Suppressor macrophage treated with lipopolysaccharide for 4 hours (primary cell): ENCODE results near the gene SYT15B.
A peak's percentile ranks its signal among the peaks of the same experiment; 100 is the strongest.
"Not testable (repeated sequence)": the region's sequence is repeated elsewhere in the genome, so short reads cannot be mapped to it uniquely, and the experiment has no call there.

Experiments used
- DNase-seq: peaks from one replicate; pipeline ENCODE4 v3.0.0-alpha.2; 2020

Gene SYT15B

DNA sequence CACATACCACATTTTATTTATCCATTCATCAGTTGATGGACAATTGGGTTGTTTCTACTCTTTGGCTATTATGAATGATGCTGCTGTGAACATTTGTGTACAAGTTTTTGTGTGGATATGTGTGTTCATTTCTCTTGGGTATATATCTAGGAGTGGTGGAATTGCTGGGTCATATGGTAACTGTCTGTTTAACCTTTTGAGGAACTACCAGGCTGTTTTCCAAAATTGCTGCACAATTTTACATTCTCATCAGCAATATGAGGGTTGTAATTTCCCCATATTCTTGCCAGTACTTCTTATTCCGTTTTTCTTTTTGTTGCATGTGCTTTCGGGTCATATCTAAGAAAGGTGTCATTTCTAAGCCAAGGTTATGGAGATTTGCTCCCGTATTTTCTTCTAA is 38.3 kb downstream of the SYT15B start:
- DNase-seq, result not testable (repeated sequence)

DNA sequence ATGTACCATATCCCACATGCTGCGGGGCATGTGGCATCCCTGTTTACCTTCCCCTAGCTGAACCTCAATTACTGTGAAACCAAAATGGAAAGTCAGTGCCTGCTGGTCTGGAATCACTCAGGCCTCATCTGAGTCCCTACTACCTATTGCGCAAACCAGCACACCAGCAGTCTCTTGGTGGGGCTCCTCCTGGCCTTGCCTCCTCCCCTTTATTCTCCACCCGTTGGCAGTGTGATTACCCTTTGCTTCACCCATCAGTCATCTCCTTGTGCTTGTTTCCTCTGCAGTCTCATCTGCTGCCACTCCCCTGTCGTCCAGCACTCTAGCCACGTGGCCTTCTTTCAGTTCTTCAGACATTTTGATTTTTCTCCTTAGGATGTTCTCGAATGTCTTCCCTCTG is 39.3 kb downstream of the SYT15B start:
- peak; percentile 68 for DNase-seq

DNA sequence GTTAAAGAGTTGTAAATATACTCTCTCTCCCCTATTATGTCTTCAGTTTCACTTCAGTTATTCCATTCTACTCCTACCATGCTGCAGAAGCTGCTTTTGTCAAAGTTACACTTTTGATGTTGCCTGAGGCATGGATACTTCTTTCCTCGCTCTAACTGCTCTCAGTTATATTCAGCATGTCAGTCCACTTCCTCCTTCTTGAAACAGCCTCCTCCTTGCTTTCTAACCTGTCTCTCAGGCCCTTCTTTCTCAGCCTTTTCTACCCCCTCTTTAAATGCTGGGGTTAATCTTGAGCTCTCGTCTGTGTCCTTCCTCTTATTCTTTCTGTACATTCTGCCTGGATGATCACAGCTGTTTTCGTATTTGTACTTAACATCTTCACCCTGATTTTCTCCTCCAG is 40.0 kb downstream of the SYT15B start:
- not testable (repeated sequence) for DNase-seq

DNA sequence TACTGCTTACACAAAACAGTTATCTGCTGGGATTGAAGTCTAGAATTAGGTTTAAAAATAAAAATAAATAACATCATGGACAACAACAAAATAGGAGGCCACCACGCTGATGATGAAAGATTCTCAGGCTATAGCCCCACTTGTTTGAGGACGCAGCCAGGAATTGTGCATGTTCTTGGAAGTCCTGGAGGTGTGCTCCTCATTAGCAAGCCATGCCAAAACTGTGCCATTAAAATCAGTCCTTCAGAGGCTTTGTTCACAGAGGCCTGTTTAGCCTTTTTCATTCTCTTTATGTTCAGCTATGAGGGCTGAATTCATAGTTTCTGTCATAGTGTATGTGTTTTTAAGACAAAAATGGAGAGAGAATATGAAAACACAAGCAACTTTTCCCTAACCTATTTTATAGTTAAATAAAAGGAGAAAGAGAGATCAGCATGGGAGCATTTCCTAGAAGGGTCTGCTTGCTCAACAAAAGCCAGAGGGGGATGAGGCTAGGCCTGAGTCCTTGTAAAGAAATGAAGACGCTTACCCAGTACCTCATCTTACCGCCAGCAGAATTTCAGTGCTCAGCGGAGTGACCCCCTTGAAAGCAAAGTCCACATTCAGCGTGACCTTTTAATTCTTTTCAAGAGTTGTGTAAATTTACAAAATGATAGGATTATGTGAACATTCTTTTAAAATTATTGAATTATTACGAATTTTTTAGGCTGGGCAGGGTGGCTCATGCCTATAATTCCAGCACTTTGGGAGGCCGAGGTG is 46.2 kb downstream of the SYT15B start:
- not testable (repeated sequence) for DNase-seq
